HepG2 (cell line): ENCODE data around the gene ERCC4. TPM values are rescaled to one million over a fixed set of nuclear protein-coding genes. Genes with fewer than 3 reads are reported as not detected.

Experiments
- ATRX ChIP-seq: sonication (generic); formaldehyde crosslinking; IDR thresholded peaks from 2 replicates; pipeline ENCODE4 v1.4.0; 2020; ENCODE audit warnings: missing genetic modification reagents, borderline replicate concordance
- BCL6 ChIP-seq: IDR thresholded peaks from 2 replicates; pipeline ENCODE4 v1.6.1; 2016; ENCODE audit warnings: missing genetic modification reagents, missing compliant biosample characterization
- FLYWCH1 ChIP-seq: sonication (generic); formaldehyde crosslinking; IDR thresholded peaks from 2 replicates; pipeline ENCODE4 v1.8.1; 2023; ENCODE audit warnings: mild to moderate bottlenecking, missing genetic modification reagents
- HDAC2 ChIP-seq: sonication (generic); formaldehyde crosslinking; IDR thresholded peaks from 2 replicates; pipeline ENCODE4 v1.4.0; 2020; ENCODE audit warnings: missing genetic modification reagents
- MAZ ChIP-seq, 2 experiments: sonication (generic) in 1 of 2; formaldehyde crosslinking in 1 of 2; IDR thresholded peaks; 2 replicates each; pipeline versions ENCODE4 v1.5.0 to v1.6.1; 2012 to 2020; ENCODE audit warnings: low read depth in 2 of 2, mild to moderate bottlenecking in 2 of 2, borderline replicate concordance in 1 of 2, improper control_type of control experiment in 1 of 2, low read length in 1 of 2, missing genetic modification reagents in 1 of 2, moderate library complexity in 1 of 2
- MEIS2 ChIP-seq: sonication (generic); formaldehyde crosslinking; IDR thresholded peaks from 2 replicates; pipeline ENCODE4 v1.9.0; 2021; ENCODE audit warnings: mild to moderate bottlenecking, missing genetic modification reagents
- MIER2 ChIP-seq: IDR thresholded peaks from 2 replicates; pipeline ENCODE4 v1.6.1; 2016; ENCODE audit warnings: missing biosample characterization, missing genetic modification reagents
- PHF21A ChIP-seq: sonication (generic); formaldehyde crosslinking; IDR thresholded peaks from 2 replicates; pipeline ENCODE4 v1.5.0; 2020; ENCODE audit warnings: mild to moderate bottlenecking, missing genetic modification reagents
- RARA ChIP-seq: IDR thresholded peaks from 2 replicates; pipeline ENCODE4 v1.6.1; 2016; ENCODE audit warnings: missing genetic modification reagents, missing compliant biosample characterization
- REXO4 ChIP-seq: sonication (generic); formaldehyde crosslinking; IDR thresholded peaks from 2 replicates; pipeline ENCODE4 v1.8.0; 2022; ENCODE audit warnings: missing genetic modification reagents, mild to moderate bottlenecking, borderline replicate concordance
- SOX6 ChIP-seq, 2 experiments: fragments of 450-650 bp in 1 of 2; sonication (generic) in 1 of 2; formaldehyde crosslinking in 1 of 2; IDR thresholded peaks; 2 replicates each; pipeline versions ENCODE4 v1.4.0 to v1.6.1; 2017 to 2020; ENCODE audit warnings: antibody characterized with exemption in 1 of 2, mild to moderate bottlenecking in 1 of 2, missing genetic modification reagents in 1 of 2
- SUZ12 ChIP-seq: fragments of 150-350 bp; IDR thresholded peaks from 2 replicates; pipeline ENCODE4 v1.6.1; 2014; ENCODE audit warnings: low read depth, low read length
- SYNCRIP ChIP-seq: fragments of 200-400 bp; formaldehyde crosslinking; IDR thresholded peaks from 2 replicates; pipeline ENCODE4 v1.6.1; 2018; ENCODE audit warnings: mild to moderate bottlenecking, low read depth, low read length; ENCODE audit not compliant: insufficient read depth
- YEATS4 ChIP-seq: sonication (generic); formaldehyde crosslinking; IDR thresholded peaks from 2 replicates; pipeline ENCODE4 v1.4.0; 2020; ENCODE audit warnings: missing genetic modification reagents, borderline replicate concordance
- ZBTB1 ChIP-seq: sonication (generic); formaldehyde crosslinking; IDR thresholded peaks from 2 replicates; pipeline ENCODE4 v1.4.0; 2020; ENCODE audit warnings: missing genetic modification reagents, borderline replicate concordance
- ZMYM4 ChIP-seq: sonication (generic); formaldehyde crosslinking; IDR thresholded peaks from 2 replicates; pipeline ENCODE4 v1.8.1; 2023; ENCODE audit warnings: mild to moderate bottlenecking, missing genetic modification reagents
- ZNF205 ChIP-seq: IDR thresholded peaks from 2 replicates; pipeline ENCODE4 v1.6.1; 2018; ENCODE audit warnings: missing biosample characterization, missing genetic modification reagents
- ZNF232 ChIP-seq: sonication (generic); formaldehyde crosslinking; IDR thresholded peaks from 2 replicates; pipeline ENCODE4 v1.4.0; 2020; ENCODE audit warnings: missing genetic modification reagents, borderline replicate concordance
- ZNF264 ChIP-seq: sonication (generic); formaldehyde crosslinking; IDR thresholded peaks from 2 replicates; pipeline ENCODE4 v1.4.0; 2020; ENCODE audit warnings: missing genetic modification reagents
- ZNF44 ChIP-seq: sonication (generic); formaldehyde crosslinking; IDR thresholded peaks from 2 replicates; pipeline ENCODE4 v1.5.1; 2020; ENCODE audit warnings: mild to moderate bottlenecking, missing genetic modification reagents
- ZNF441 ChIP-seq: sonication (generic); formaldehyde crosslinking; IDR thresholded peaks from 2 replicates; pipeline ENCODE4 v1.7.0; 2021; ENCODE audit warnings: missing genetic modification reagents, borderline replicate concordance
- ZNF556 ChIP-seq: sonication (generic); formaldehyde crosslinking; IDR thresholded peaks from 2 replicates; pipeline ENCODE4 v1.4.0; 2020; ENCODE audit warnings: mild to moderate bottlenecking, missing genetic modification reagents, borderline replicate concordance
- ZNF703 ChIP-seq: sonication (generic); formaldehyde crosslinking; IDR thresholded peaks from 2 replicates; pipeline ENCODE4 v1.5.1; 2020; ENCODE audit warnings: missing genetic modification reagents, mild to moderate bottlenecking, moderate library complexity, borderline replicate concordance
- ZNF709 ChIP-seq: sonication (generic); formaldehyde crosslinking; IDR thresholded peaks from 2 replicates; pipeline ENCODE4 v1.5.0; 2020; ENCODE audit warnings: mild to moderate bottlenecking, missing genetic modification reagents
- ZNF775 ChIP-seq: sonication (generic); formaldehyde crosslinking; IDR thresholded peaks from 2 replicates; pipeline ENCODE4 v1.4.0; 2020; ENCODE audit warnings: missing genetic modification reagents, mild to moderate bottlenecking, moderate library complexity, borderline replicate concordance
- ZNF878 ChIP-seq: sonication (generic); formaldehyde crosslinking; IDR thresholded peaks from 2 replicates; pipeline ENCODE4 v1.8.1; 2023; ENCODE audit warnings: mild to moderate bottlenecking, missing genetic modification reagents, moderate library complexity
- ZSCAN25 ChIP-seq: sonication (generic); formaldehyde crosslinking; IDR thresholded peaks from 2 replicates; pipeline ENCODE4 v1.8.0; 2022; ENCODE audit warnings: mild to moderate bottlenecking, missing genetic modification reagents
- polyA plus RNA-seq, 8 experiments: library from polyadenylated mRNA; depleted of rRNA in 3 of 8; stranded (reverse) in 7 of 8; unstranded in 1 of 8; fragments of >200 nt; fragmentation: Illumina TruSeq in 4 of 8; extraction: Trizol in 4 of 8; gene quantifications; 2 replicates each; pipeline versions ENCODE4 v1.2.1 to v1.2.3, GENCODE V29; 2011 to 2016; ENCODE audit warnings: low read depth in 4 of 8, missing spikeins in 1 of 8, mixed read lengths in 1 of 8; ENCODE audit not compliant: insufficient read depth in 1 of 8
- total RNA-seq, 5 experiments: library from RNA; depleted of rRNA; stranded (reverse); fragments of >200 nt; fragmentation: Illumina TruSeq; extraction: Trizol; gene quantifications; 2 replicates each; pipeline ENCODE4 v1.2.3, GENCODE V29; 2016; ENCODE audit warnings: low read depth in 1 of 5
- TF ChIP-seq, protein P1 (sequence below): sonication (generic); formaldehyde crosslinking; IDR thresholded peaks from 2 replicates; pipeline ENCODE4 v1.5.0; 2020; ENCODE audit warnings: missing genetic modification reagents
- TF ChIP-seq, protein P2 (sequence below): sonication (generic); formaldehyde crosslinking; IDR thresholded peaks from 2 replicates; pipeline ENCODE4 v1.4.0; 2020; ENCODE audit warnings: mild to moderate bottlenecking, missing genetic modification reagents

The ERCC4 gene
- total and polyA plus RNA-seq, 2 of the 13 experiments (the other 11 are each of a cell fraction or from before 2014, with no cell fraction given), result 5.4 to 15.2 TPM

DNA sequence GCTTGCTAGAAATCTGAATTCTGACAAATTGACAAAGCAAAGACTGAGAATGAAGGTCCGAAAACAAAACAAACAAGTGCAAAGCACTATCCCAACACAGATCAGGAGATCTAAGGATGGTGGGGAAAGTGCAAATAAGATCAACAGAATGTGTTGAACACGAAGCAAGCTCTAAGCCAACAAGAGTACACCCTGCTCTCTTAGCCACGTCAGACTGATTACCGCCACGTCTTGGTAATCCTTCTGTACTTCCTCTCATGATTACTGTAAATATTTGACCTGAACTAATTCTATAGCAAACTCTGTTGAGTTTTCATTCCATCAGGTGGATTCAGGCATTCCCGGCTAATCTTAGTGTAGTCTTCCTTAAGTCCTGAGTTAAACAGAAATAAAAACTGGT lies 34.3 kb upstream of the ERCC4 start (continued):
- TF ChIP-seq ZNF441 (peak; percentile 95), MIER2 (CRISPR knock-in tag) (peak; percentile 74), RARA (CRISPR knock-in tag) (peak; percentile 89), ZMYM4 (CRISPR knock-in tag) (peak; percentile 77), ZNF264 (CRISPR knock-in tag) (peak; percentile 55; the same call in 1 of the 2 replicates), ZNF703 (CRISPR knock-in tag) (peak; percentile 67; the same call in 1 of the 2 replicates), SYNCRIP (no peak), ZSCAN25 (CRISPR knock-in tag) (peak; percentile 76; the same call in 1 of the 2 replicates), FLYWCH1 (CRISPR knock-in tag) (no peak), YEATS4 (CRISPR knock-in tag) (peak; percentile 43; the same call in 1 of the 2 replicates), ZNF232 (CRISPR knock-in tag) (peak; percentile 68), BCL6 (CRISPR knock-in tag) (peak; percentile 89), ZNF709 (CRISPR knock-in tag) (peak; percentile 94), REXO4 (CRISPR knock-in tag) (no peak), ZBTB1 (CRISPR knock-in tag) (no peak), SOX6 (IDR thresholded peaks at IDR 0.05) (no peak), SOX6 (CRISPR knock-in tag; IDR thresholded peaks at IDR 0.05) (peak; percentile 89), PHF21A (CRISPR knock-in tag) (peak; percentile 65; the same call in 1 of the 2 replicates), MAZ (IDR thresholded peaks at IDR 0.05; ENCODE audit: borderline replicate concordance, low read depth, low read length) (no peak), MAZ (CRISPR knock-in tag; IDR thresholded peaks at IDR 0.05; ENCODE audit: low read depth) (0 out of 2 replicates have a peak, but pooled peaks have one; percentile 24), MEIS2 (CRISPR knock-in tag) (peak; percentile 75; the same call in 1 of the 2 replicates), ZNF878 (CRISPR knock-in tag) (no peak), ZNF44 (CRISPR knock-in tag) (0 out of 2 replicates have a peak, but pooled peaks have one; percentile 39), ZNF205 (CRISPR knock-in tag) (peak; percentile 51; the same call in 1 of the 2 replicates), HDAC2 (CRISPR knock-in tag) (peak; percentile 96), SUZ12 (no peak), ZNF775 (no peak), ATRX (no peak), ZNF556 (CRISPR knock-in tag) (peak; percentile 69; the same call in 1 of the 2 replicates)
- TF ChIP-seq, protein P1, sequence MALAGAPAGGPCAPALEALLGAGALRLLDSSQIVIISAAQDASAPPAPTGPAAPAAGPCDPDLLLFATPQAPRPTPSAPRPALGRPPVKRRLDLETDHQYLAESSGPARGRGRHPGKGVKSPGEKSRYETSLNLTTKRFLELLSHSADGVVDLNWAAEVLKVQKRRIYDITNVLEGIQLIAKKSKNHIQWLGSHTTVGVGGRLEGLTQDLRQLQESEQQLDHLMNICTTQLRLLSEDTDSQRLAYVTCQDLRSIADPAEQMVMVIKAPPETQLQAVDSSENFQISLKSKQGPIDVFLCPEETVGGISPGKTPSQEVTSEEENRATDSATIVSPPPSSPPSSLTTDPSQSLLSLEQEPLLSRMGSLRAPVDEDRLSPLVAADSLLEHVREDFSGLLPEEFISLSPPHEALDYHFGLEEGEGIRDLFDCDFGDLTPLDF (CRISPR knock-in tag), result peak; percentile 28; the same call in 1 of the 2 replicates
- TF ChIP-seq, protein P2, sequence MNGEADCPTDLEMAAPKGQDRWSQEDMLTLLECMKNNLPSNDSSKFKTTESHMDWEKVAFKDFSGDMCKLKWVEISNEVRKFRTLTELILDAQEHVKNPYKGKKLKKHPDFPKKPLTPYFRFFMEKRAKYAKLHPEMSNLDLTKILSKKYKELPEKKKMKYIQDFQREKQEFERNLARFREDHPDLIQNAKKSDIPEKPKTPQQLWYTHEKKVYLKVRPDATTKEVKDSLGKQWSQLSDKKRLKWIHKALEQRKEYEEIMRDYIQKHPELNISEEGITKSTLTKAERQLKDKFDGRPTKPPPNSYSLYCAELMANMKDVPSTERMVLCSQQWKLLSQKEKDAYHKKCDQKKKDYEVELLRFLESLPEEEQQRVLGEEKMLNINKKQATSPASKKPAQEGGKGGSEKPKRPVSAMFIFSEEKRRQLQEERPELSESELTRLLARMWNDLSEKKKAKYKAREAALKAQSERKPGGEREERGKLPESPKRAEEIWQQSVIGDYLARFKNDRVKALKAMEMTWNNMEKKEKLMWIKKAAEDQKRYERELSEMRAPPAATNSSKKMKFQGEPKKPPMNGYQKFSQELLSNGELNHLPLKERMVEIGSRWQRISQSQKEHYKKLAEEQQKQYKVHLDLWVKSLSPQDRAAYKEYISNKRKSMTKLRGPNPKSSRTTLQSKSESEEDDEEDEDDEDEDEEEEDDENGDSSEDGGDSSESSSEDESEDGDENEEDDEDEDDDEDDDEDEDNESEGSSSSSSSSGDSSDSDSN (CRISPR knock-in tag), result peak; percentile 40; the same call in 1 of the 2 replicates
